GM18870 (cell line): Measurements from ENCODE around the gene MAGEF1.

Source experiments
- ATAC-seq: cut with Tn5 transposase; IDR thresholded peaks from one replicate; pipeline ENCODE4 v1.9.1; 2021; ENCODE audit warnings: moderate library complexity; ENCODE audit not compliant: unreplicated experiment

The MAGEF1 gene

GRCh38 chr3:184726497-184726896 lies 14.6 kb upstream of the MAGEF1 start:
- no peak for ATAC-seq

GRCh38 chr3:184725176-184725719 lies 13.4 kb upstream of the MAGEF1 start:
- ATAC-seq, result no peak

GRCh38 chr3:184724699-184725098 lies 12.8 kb upstream of the MAGEF1 start:
- no peak for ATAC-seq

- ATAC-seq, result no peak
Measured at GRCh38 chr3:184719709-184720108, 7.8 kb upstream of the MAGEF1 start.

- no peak for ATAC-seq
Measured at GRCh38 chr3:184718431-184718830, 6.6 kb upstream of the MAGEF1 start.

- no peak for ATAC-seq
Measured at GRCh38 chr3:184717399-184717983, 5.6 kb upstream of the MAGEF1 start.

- ATAC-seq, result no peak
Measured at GRCh38 chr3:184716622-184717398, 4.9 kb upstream of the MAGEF1 start.

GRCh38 chr3:184715943-184716621 lies 4.2 kb upstream of the MAGEF1 start:
- no peak for ATAC-seq

- ATAC-seq, result no peak
Measured at GRCh38 chr3:184713521-184713920, 1.7 kb upstream of the MAGEF1 start.

- no peak for ATAC-seq
Measured at GRCh38 chr3:184713040-184713355, 1.1 kb upstream of the MAGEF1 start.

- peak; percentile 8 for ATAC-seq
Measured at GRCh38 chr3:184712248-184713039, 580 bp upstream of the MAGEF1 start.

- peak; percentile 36 for ATAC-seq
Measured at GRCh38 chr3:184710870-184711492, 883 bp downstream of the MAGEF1 start.

GRCh38 chr3:184703657-184704056 lies 8.2 kb downstream of the MAGEF1 start:
- ATAC-seq, result no peak

GRCh38 chr3:184700759-184701158 lies 11.1 kb downstream of the MAGEF1 start:
- ATAC-seq, result no peak

- ATAC-seq, result no peak
Measured at GRCh38 chr3:184697845-184698244, 14.0 kb downstream of the MAGEF1 start.

GRCh38 chr3:184696697-184697096 lies 15.2 kb downstream of the MAGEF1 start:
- no peak for ATAC-seq

- no peak for ATAC-seq
Measured at GRCh38 chr3:184694716-184695115, 17.1 kb downstream of the MAGEF1 start.

- ATAC-seq, result no peak
Measured at GRCh38 chr3:184694133-184694665, 17.7 kb downstream of the MAGEF1 start.

- no peak for ATAC-seq
Measured at GRCh38 chr3:184693011-184693975, 18.6 kb downstream of the MAGEF1 start.
